Loucy (cell line): ENCODE data around the gene SST.

Experiments
- H2AFZ ChIP-seq: fragments of 200-600 bp; sonication (generic); 2 replicates; pipeline ENCODE4 v1.6.0; 2016; ENCODE audit warnings: antibody characterized with exemption, mild to moderate bottlenecking, low read length, moderate library complexity
- H3F3A ChIP-seq: fragments of 200-600 bp; 2 replicates; pipeline ENCODE4 v1.6.0; 2016; ENCODE audit warnings: antibody characterized with exemption, low read depth, mild to moderate bottlenecking
- H3K27me3 ChIP-seq: fragments of 200-600 bp; sonication (generic); 2 replicates; pipeline ENCODE4 v1.6.1; 2014; ENCODE audit warnings: low read length, mild to moderate bottlenecking; ENCODE audit not compliant: insufficient read depth, poor library complexity, severe bottlenecking
- H3K36me3 ChIP-seq: fragments of 200-600 bp; sonication (generic); 2 replicates; pipeline ENCODE4 v1.6.1; 2016; ENCODE audit warnings: low read length; ENCODE audit not compliant: insufficient read depth
- H3K4me1 ChIP-seq: fragments of 200-600 bp; sonication (generic); 2 replicates; pipeline ENCODE4 v1.5.1; 2014; ENCODE audit warnings: low read length, mild to moderate bottlenecking; ENCODE audit not compliant: insufficient read depth, poor library complexity, severe bottlenecking
- H3K4me2 ChIP-seq: fragments of 200-600 bp; sonication (generic); 2 replicates; pipeline ENCODE4 v1.6.0; 2014; ENCODE audit warnings: antibody characterized with exemption, low read length, low read depth, mild to moderate bottlenecking; ENCODE audit not compliant: poor library complexity, severe bottlenecking
- H3K4me3 ChIP-seq: fragments of 200-600 bp; sonication (generic); 2 replicates; pipeline ENCODE4 v1.5.1; 2014; ENCODE audit warnings: low read length, mild to moderate bottlenecking, mixed read lengths; ENCODE audit not compliant: poor library complexity, severe bottlenecking
- H3K79me2 ChIP-seq: fragments of 200-600 bp; sonication (generic); 2 replicates; pipeline ENCODE4 v1.6.1; 2014; ENCODE audit warnings: low read length; ENCODE audit not compliant: insufficient read depth
- H3K9ac ChIP-seq: fragments of 200-600 bp; sonication (generic); 2 replicates; pipeline ENCODE4 v1.6.0; 2014; ENCODE audit warnings: mild to moderate bottlenecking, low read depth, low read length, moderate library complexity; ENCODE audit not compliant: poor library complexity, severe bottlenecking
- H3K9me2 ChIP-seq: fragments of 200-600 bp; sonication (generic); replicated peaks from 2 replicates; pipeline ENCODE4 v1.6.1; 2016; ENCODE audit warnings: low read depth, low read length, mixed read lengths
- H3K9me3 ChIP-seq: fragments of 200-600 bp; sonication (generic); 2 replicates; pipeline ENCODE4 v1.6.1; 2014; ENCODE audit warnings: mild to moderate bottlenecking, antibody characterized with exemption, low read length, low read depth; ENCODE audit not compliant: insufficient read depth
- H4K20me1 ChIP-seq: fragments of 200-600 bp; sonication (generic); 2 replicates; pipeline ENCODE4 v1.6.0; 2014; ENCODE audit warnings: antibody characterized with exemption, low read length, mild to moderate bottlenecking; ENCODE audit not compliant: insufficient read depth, poor library complexity, severe bottlenecking
- CTCF ChIP-seq: fragments of 200-600 bp; sonication (generic); conservative IDR thresholded peaks from 2 replicates; pipeline ENCODE4 v1.5.1; 2014; ENCODE audit warnings: mild to moderate bottlenecking, antibody characterized with exemption, low read length
- EZH2phosphoT487 ChIP-seq: fragments of 200-600 bp; IDR thresholded peaks from 2 replicates; pipeline ENCODE4 v1.6.1; 2018; ENCODE audit warnings: antibody characterized with exemption, mild to moderate bottlenecking, moderate library complexity, borderline replicate concordance

Gene SST

GRCh38 chr3:187709155-187709554 lies 39.0 kb upstream of the SST start:
- Histone ChIP-seq H3K27me3 (no peaks in the 10 kb centered on the region), H3K9me3 (no peaks in the 10 kb centered on the region), H3K4me1 (no peaks in the 10 kb centered on the region), H3K79me2 (no peaks in the 10 kb centered on the region), H3F3A (no peaks in the 10 kb centered on the region), H2AFZ (no peak overlapping the region), H3K4me2 (no peak overlapping the region), H3K9me2 (no peaks in the 10 kb centered on the region), H4K20me1 (no peaks in the 10 kb centered on the region), H3K4me3 (no peak overlapping the region), H3K36me3 (no peaks in the 10 kb centered on the region), H3K9ac (no peak overlapping the region)
- TF ChIP-seq CTCF (no peak), EZH2phosphoT487 (no peak)

- no peak overlapping the region for H3K4me2 ChIP-seq
- H3K27me3 ChIP-seq: no peaks in the 10 kb centered on the region
- no peak overlapping the region for H2AFZ ChIP-seq
- H3K9ac ChIP-seq: no peak overlapping the region
- no peaks in the 10 kb centered on the region for H3K36me3 ChIP-seq
- H3K79me2 ChIP-seq: no peaks in the 10 kb centered on the region
- H3F3A ChIP-seq: no peaks in the 10 kb centered on the region
- no peaks in the 10 kb centered on the region for H3K9me3 ChIP-seq
- H3K4me3 ChIP-seq: no peak overlapping the region
- TF ChIP-seq CTCF: no peak
- TF ChIP-seq EZH2phosphoT487: no peak
- H4K20me1 ChIP-seq: no peaks in the 10 kb centered on the region
- H3K9me2 ChIP-seq: no peaks in the 10 kb centered on the region
- H3K4me1 ChIP-seq: no peaks in the 10 kb centered on the region
These were observed 38.5 kb upstream of the SST start for GRCh38 chr3:187708696-187709095.

GRCh38 chr3:187706971-187707370 lies 36.8 kb upstream of the SST start:
- Histone ChIP-seq H3F3A (no peaks in the 10 kb centered on the region), H3K9me3 (no peaks in the 10 kb centered on the region), H3K4me3 (no peak overlapping the region), H3K9ac (no peak overlapping the region), H3K36me3 (no peaks in the 10 kb centered on the region), H3K4me2 (no peak overlapping the region), H3K9me2 (no peaks in the 10 kb centered on the region), H3K4me1 (no peaks in the 10 kb centered on the region), H4K20me1 (no peaks in the 10 kb centered on the region), H3K27me3 (no peaks in the 10 kb centered on the region), H3K79me2 (no peaks in the 10 kb centered on the region), H2AFZ (no peak overlapping the region)
- TF ChIP-seq EZH2phosphoT487 (no peak), CTCF (no peak)
